Heart right ventricle (tissue), 16 donors: Measurements from ENCODE around the gene ADGRL1. TPM values are rescaled to one million over a fixed set of nuclear protein-coding genes. Genes with fewer than 3 reads are reported as not detected.

Experiments
- ATAC-seq, 8 donors: fragments of 200-7000 bp; cut with Tn5 transposase; one replicate each; pipeline ENCODE4 v1.9.1; 2020; ENCODE audit warnings: mild to moderate bottlenecking in 8 of 8, moderate library complexity in 8 of 8, moderate number of reproducible peaks in 1 of 8
- DNase-seq, 2 donors: peaks; one replicate each; pipeline ENCODE4 v3.0.0-alpha.2; 2020
- H3K27ac ChIP-seq, 10 donors: fragments of 200-600 bp; sonication (generic) in 2 of 10; one replicate each; pipeline versions ENCODE4 v1.5.0 to v1.8.0; 2020 to 2022; ENCODE audit warnings: mild to moderate bottlenecking in 3 of 10
- H3K27me3 ChIP-seq, 7 donors: fragments of 200-600 bp; one replicate each; pipeline ENCODE4 v1.8.0; 2021 to 2022; ENCODE audit warnings: mild to moderate bottlenecking in 2 of 7
- H3K36me3 ChIP-seq, 9 donors: fragments of 200-600 bp; sonication (generic) in 1 of 9; one replicate each; pipeline versions ENCODE4 v1.5.0 to v1.8.0; 2020 to 2022; ENCODE audit warnings: mild to moderate bottlenecking in 2 of 9
- H3K4me1 ChIP-seq, 9 donors: fragments of 200-600 bp; sonication (generic) in 1 of 9; one replicate each; pipeline versions ENCODE4 v1.5.0 to v1.8.0; 2020 to 2022; ENCODE audit warnings: mild to moderate bottlenecking in 4 of 9
- H3K4me3 ChIP-seq, 10 donors: fragments of 200-600 bp; sonication (generic) in 2 of 10; one replicate each; pipeline versions ENCODE4 v1.5.0 to v1.8.0; 2020 to 2022; ENCODE audit warnings: mild to moderate bottlenecking in 7 of 10, moderate library complexity in 2 of 10
- H3K9me3 ChIP-seq, 11 donors: fragments of 200-600 bp in 10 of 11; sonication (generic) in 2 of 11; one replicate each; pipeline versions ENCODE4 v1.5.0 to v1.8.0; 2013 to 2022; ENCODE audit warnings: mild to moderate bottlenecking in 2 of 11, control low read depth in 1 of 11, moderate library complexity in 1 of 11
- CTCF ChIP-seq, 9 donors: fragments of 200-600 bp; sonication (generic) in 2 of 9; IDR thresholded peaks; one replicate each; pipeline versions ENCODE4 v1.5.0 to v1.8.0; 2021 to 2022; ENCODE audit warnings: antibody characterized with exemption in 9 of 9, mild to moderate bottlenecking in 5 of 9, moderate library complexity in 1 of 9
- WGBS, 2 donors: extraction: QIAGEN DNeasy Blood & Tissue Kit; methylation state at CpG; one replicate each; pipeline ENCODE4 v1.1.7; 2013; ENCODE audit warnings: inconsistent platforms in 1 of 2; 5-methylcytosine and 5-hydroxymethylcytosine counted together
- intact Hi-C, 10 donors: fragments of 100-400 bp; cut with DNase I; formaldehyde crosslinking; loops; one replicate each; pipeline versions ENCODE4 v1.11.1 to v1.14.2; 2022
- polyA plus RNA-seq, 2 donors: library from polyadenylated mRNA; stranded (reverse); fragments of 200-250 nt; gene quantifications; one replicate each; pipeline ENCODE4 v1.2.3, GENCODE V29; 2013
- total RNA-seq, 10 donors: library from RNA; stranded (reverse); fragmentation: NEBNext Ultra II Directional in 3 of 10; extraction: Animal tissue kit (Norgen Biotek cat#: 25700) in 3 of 10; gene quantifications; one replicate each; pipeline versions ENCODE4 v1.2.1 to v1.2.4, GENCODE V29; 2021 to 2023
- donor health status: Arrhythmogenic right ventricular cardiomyopathy.
- donor health status: ischemic (EF 13 %, LVEDD 7.1; RV severe dilation, severe dysfunction).
- donor health status: healthy with polysubstance abuse.
- donor health status: DM: no; HTN: yes; CAD: no.
- donor health status: DM: no; HTN: no; CAD: no.
- donor health status: ischemic (EF 25% LVEDD 6.9; RV normal size, moderate dysfunction).
- donor health status: ischemic (EF 25% LVEDD 5.7; RV mildly dilated, moderate dysfunction).
- donor health status: healthy.
- donor health status: DM: yes; HTN: yes; CAD: no.
- donor health status: Ischemic cardiomyopathy.
- donor health status: ischemic (EF 35%, LVEDD 5.7; RV mildly dilated, moderate dysfunction).
- donor health status: nonischemic (EF 11% LVEDD 7.7; RV severe dilation, severe dysfunction).
- donor health status: DM: yes; HTN: yes; CAD: no.
- donor health status: PGD.
- donor health status: ischemic (EF 29% LVEDD 5.4; RV normal size, mild dysfunction).
- donor health status: nonischemic (EF 23%, LVEDD 6.1; RV moderate dilation, normal function).

ADGRL1 gene
- total and polyA plus RNA-seq, 12 donors = 5.1 to 31.9 (median 12.8) TPM

GRCh38 chr19:14150770-14151661 lies 55.0 kb downstream of the ADGRL1 start:
- H3K36me3 ChIP-seq = peaks cover 0 to 40% (median 13%) of the 10 kb centered on the region in 9 donors
- H3K4me1 ChIP-seq = peaks cover 2 to 47% (median 31%) of the 10 kb centered on the region in 9 donors
- DNase-seq (no peak), ATAC-seq (no peak)
- peak overlapping the region in 9 of 10 donors; percentile 71 to 90 (median 86) for H3K27ac ChIP-seq
- H3K9me3 ChIP-seq = no peaks in the 10 kb centered on the region
- no peak for TF ChIP-seq CTCF (IDR thresholded peaks at IDR 0.05)
- H3K4me3 ChIP-seq = no peak overlapping the region
- H3K27me3 ChIP-seq = no peaks in the 10 kb centered on the region
- 91 to 94% methylated on average over 37 to 47 of the region's 47 CpGs for WGBS, 2 donors
- intact Hi-C loops = loop anchor here in 2 of 10 donors (5.0 to 10.0 kb wide), 3 partner anchors 54 to 196 kb away; partner anchors contain the start of gene ADGRL1 (in 1 of the 2)

GRCh38 chr19:14150041-14150769 lies 55.8 kb downstream of the ADGRL1 start:
- Histone ChIP-seq H3K9me3 (no peaks in the 10 kb centered on the region), H3K36me3 (peaks cover 0 to 32% (median 6%) of the 10 kb centered on the region in 9 donors), H3K27ac (peak overlapping the region; percentile 27 to 90 (median 86)), H3K27me3 (no peaks in the 10 kb centered on the region), H3K4me3 (peak overlapping the region in 9 of 10 donors; percentile 15 to 41 (median 31)), H3K4me1 (peaks cover 2 to 47% (median 32%) of the 10 kb centered on the region in 9 donors)
- DNase-seq = no peak
- intact Hi-C loops = loop anchor here in 2 of 10 donors (5.0 to 10.0 kb wide), 3 partner anchors 55 to 197 kb away; partner anchors contain the start of gene ADGRL1 (in 1 of the 2)
- no peak for TF ChIP-seq CTCF (IDR thresholded peaks at IDR 0.05)
- 44 to 66% methylated on average over 10 of the region's 10 CpGs for WGBS, 2 donors
- ATAC-seq = peak in 1 of 8 donors; percentile 20

- H3K36me3 ChIP-seq = peaks cover 0 to 25% (median 0%) of the 10 kb centered on the region in 9 donors
- intact Hi-C loops = loop anchor here (2.0 to 10.0 kb wide), 11 partner anchors 47 to 335 kb away; partner anchors contain the start of genes DDX39A (in 2 of the 10) and ADGRL1 (in 1 of the 10)
- peak; percentile 77 to 87 for DNase-seq
- H3K27me3 ChIP-seq = no peaks in the 10 kb centered on the region
- peak; percentile 49 to 82 (median 74) for ATAC-seq
- peaks cover 2 to 47% (median 32%) of the 10 kb centered on the region in 9 donors for H3K4me1 ChIP-seq
- no peaks in the 10 kb centered on the region for H3K9me3 ChIP-seq
- no peak for TF ChIP-seq CTCF (IDR thresholded peaks at IDR 0.05)
- H3K27ac ChIP-seq = peak overlapping the region; percentile 54 to 90 (median 86)
- WGBS, 2 donors = 21 to 44% methylated on average over 21 of the region's 21 CpGs
- H3K4me3 ChIP-seq = peak overlapping the region in 9 of 10 donors; percentile 15 to 41 (median 31)
Observed at GRCh38 chr19:14149509-14149994, 56.4 kb downstream of the ADGRL1 start.
